Astrocyte of the cerebellum (primary cell): ENCODE results near the gene TRAPPC3L.

Experiments used
- DNase-seq: peaks from one replicate; pipeline ENCODE4 v3.0.0-alpha.2; 2011; ENCODE audit warnings: low read depth
- H3K4me3 ChIP-seq: 2 replicates; pipeline ENCODE4 v1.5.1; 2011; ENCODE audit warnings: mild to moderate bottlenecking, low read depth, low read length, moderate library complexity
- CTCF ChIP-seq: IDR thresholded peaks from 2 replicates; pipeline ENCODE4 v1.5.1; 2012; ENCODE audit warnings: low read length, low read depth, moderate library complexity, mild to moderate bottlenecking; ENCODE audit errors: missing control alignments
- in situ Hi-C: cut with HindIII; loops from 2 replicates; pipeline ENCODE4 v1.10.0; 2017; ENCODE audit warnings: low sequenced_read_pairs

TRAPPC3L gene

GRCh38 chr6:116524236-116524635 lies 21.2 kb downstream of the TRAPPC3L start:
- H3K4me3 ChIP-seq = no peak overlapping the region
- no peak for DNase-seq
- TF ChIP-seq CTCF = no peak
- in situ Hi-C loops = no loop called here

GRCh38 chr6:116522896-116523295 lies 22.6 kb downstream of the TRAPPC3L start:
- no peak overlapping the region for H3K4me3 ChIP-seq
- TF ChIP-seq CTCF = no peak
- in situ Hi-C loops = no loop called here
- no peak for DNase-seq

GRCh38 chr6:116518621-116519368 lies 26.7 kb downstream of the TRAPPC3L start:
- no peak overlapping the region for H3K4me3 ChIP-seq
- no peak for DNase-seq
- TF ChIP-seq CTCF = no peak
- in situ Hi-C loops = no loop called here

- no peak for TF ChIP-seq CTCF
- in situ Hi-C loops = no loop called here
- DNase-seq = no peak
- H3K4me3 ChIP-seq = no peak overlapping the region
Observed at GRCh38 chr6:116515141-116515540, 30.3 kb downstream of the TRAPPC3L start.

GRCh38 chr6:116514111-116514510 lies 31.4 kb downstream of the TRAPPC3L start:
- in situ Hi-C loops = no loop called here
- TF ChIP-seq CTCF = no peak
- no peak for DNase-seq
- H3K4me3 ChIP-seq = no peak overlapping the region

- peak overlapping the region; percentile 31 for H3K4me3 ChIP-seq
- no peak for TF ChIP-seq CTCF
- in situ Hi-C loops = no loop called here
- no peak for DNase-seq
Observed at GRCh38 chr6:116513224-116513875, 32.1 kb downstream of the TRAPPC3L start.
